Neural cell (in vitro differentiated cells): Measurements from ENCODE around the gene DTX1. TPM values are rescaled to one million over a fixed set of nuclear protein-coding genes. Genes with fewer than 3 reads are reported as not detected.

Experiments used
- H2AFZ ChIP-seq: fragments of 200-600, 300-800 bp; sonication (generic), shearing (Covaris generic); 2 replicates; pipeline ENCODE4 v1.6.0; 2014; ENCODE audit warnings: low read depth, mild to moderate bottlenecking, antibody characterized with exemption, low read length, moderate library complexity
- H3F3A ChIP-seq: fragments of 200-600 bp; shearing (Covaris generic); 2 replicates; pipeline ENCODE4 v1.6.1; 2016; ENCODE audit warnings: mild to moderate bottlenecking, moderate library complexity, mixed read lengths, antibody characterized with exemption, low read length; ENCODE audit not compliant: insufficient read depth, poor library complexity, severe bottlenecking
- H3K27ac ChIP-seq: fragments of 200-600, 300-800 bp; sonication (generic), shearing (Covaris generic); 2 replicates; pipeline ENCODE4 v1.5.1; 2014; ENCODE audit warnings: mild to moderate bottlenecking, low read length, moderate library complexity
- H3K27me3 ChIP-seq: fragments of 300-800, 200-600 bp; sonication (generic), shearing (Covaris generic); 2 replicates; pipeline ENCODE4 v1.6.0; 2014; ENCODE audit warnings: mild to moderate bottlenecking, low read depth, low read length, moderate library complexity; ENCODE audit not compliant: insufficient read depth
- H3K36me3 ChIP-seq: fragments of 300-800, 200-600 bp; sonication (generic), shearing (Covaris generic); 2 replicates; pipeline ENCODE4 v1.5.1; 2014; ENCODE audit warnings: mild to moderate bottlenecking, antibody characterized with exemption, low read length, moderate library complexity; ENCODE audit not compliant: insufficient read depth
- H3K4me2 ChIP-seq: fragments of 300-800, 200-600 bp; sonication (generic), shearing (Covaris generic); 2 replicates; pipeline ENCODE4 v1.6.0; 2014; ENCODE audit warnings: mild to moderate bottlenecking, low read length
- H3K4me3 ChIP-seq: fragments of 300-800, 200-600 bp; sonication (generic), shearing (Covaris generic); 2 replicates; pipeline ENCODE4 v1.5.1; 2014; ENCODE audit warnings: mild to moderate bottlenecking, low read length, moderate library complexity
- H3K79me2 ChIP-seq: fragments of 200-600 bp; shearing (Covaris generic); replicated peaks from 2 replicates; pipeline ENCODE4 v1.6.0; 2014; ENCODE audit warnings: mild to moderate bottlenecking, low read length, moderate library complexity; ENCODE audit not compliant: insufficient read depth
- H3K9ac ChIP-seq: fragments of 300-800, 200-600 bp; sonication (generic), shearing (Covaris generic); 2 replicates; pipeline ENCODE4 v1.6.1; 2016; ENCODE audit warnings: mild to moderate bottlenecking, low read length, mixed read lengths
- H3K9me2 ChIP-seq: fragments of 200-600 bp; shearing (Covaris generic); 2 replicates; pipeline ENCODE4 v1.6.1; 2016; ENCODE audit warnings: mild to moderate bottlenecking, low read length, mixed read lengths; ENCODE audit not compliant: insufficient read depth
- H3K9me3 ChIP-seq: fragments of 200-600, 300-800 bp; sonication (generic), shearing (Covaris generic); 2 replicates; pipeline ENCODE4 v1.6.1; 2016; ENCODE audit warnings: mild to moderate bottlenecking, mixed run types, low read length, moderate library complexity, mixed read lengths
- H4K20me1 ChIP-seq: fragments of 200-600 bp; shearing (Covaris generic); 2 replicates; pipeline ENCODE4 v1.6.1; 2016; ENCODE audit warnings: mild to moderate bottlenecking, mixed run types; ENCODE audit not compliant: insufficient read depth
- EP300 ChIP-seq: fragments of 450-650 bp; conservative IDR thresholded peaks from 2 replicates; pipeline ENCODE4 v1.6.1; 2014; ENCODE audit warnings: antibody characterized with exemption, mild to moderate bottlenecking, moderate library complexity; ENCODE audit not compliant: poor library complexity, severe bottlenecking
- EZH2 ChIP-seq: fragments of 200-600, 300-800 bp; shearing (Covaris generic), sonication (generic); IDR thresholded peaks from 2 replicates; pipeline ENCODE4 v1.6.1; 2014; ENCODE audit warnings: antibody characterized with exemption, low read length, borderline replicate concordance, mild to moderate bottlenecking; ENCODE audit not compliant: insufficient read depth, poor library complexity, severe bottlenecking
- MXI1 ChIP-seq: fragments of 450-650 bp; conservative IDR thresholded peaks from 2 replicates; pipeline ENCODE4 v1.6.1; 2014; ENCODE audit warnings: antibody characterized with exemption, mild to moderate bottlenecking; ENCODE audit not compliant: poor library complexity, severe bottlenecking
- POLR2AphosphoS5 ChIP-seq: IDR thresholded peaks from 2 replicates; pipeline ENCODE4 v1.6.1; 2012
- RAD21 ChIP-seq: fragments of 450-650 bp; conservative IDR thresholded peaks from 2 replicates; pipeline ENCODE4 v1.6.1; 2014; ENCODE audit warnings: antibody characterized with exemption, mild to moderate bottlenecking, moderate library complexity
- SMC3 ChIP-seq: fragments of 450-650 bp; conservative IDR thresholded peaks from 2 replicates; pipeline ENCODE4 v1.6.1; 2014; ENCODE audit warnings: antibody characterized with exemption, mild to moderate bottlenecking, moderate library complexity; ENCODE audit not compliant: poor library complexity
- TAF1 ChIP-seq: IDR thresholded peaks from 2 replicates; pipeline ENCODE4 v1.6.1; 2012; ENCODE audit warnings: low read depth
- polyA plus RNA-seq: library from polyadenylated mRNA; depleted of rRNA; stranded (reverse); fragments of >200 nt; gene quantifications from 2 replicates; pipeline ENCODE4 v1.2.3, GENCODE V29; 2014
- TF ChIP-seq, protein P1 (sequence below): fragments of 450-650 bp; IDR thresholded peaks from 2 replicates; pipeline ENCODE4 v1.5.1; 2014; ENCODE audit warnings: antibody characterized with exemption, mild to moderate bottlenecking, moderate library complexity; ENCODE audit not compliant: poor library complexity, severe bottlenecking
- TF ChIP-seq, protein P2 (sequence below): IDR thresholded peaks from 2 replicates; pipeline ENCODE4 v1.6.1; 2012; ENCODE audit warnings: borderline replicate concordance

The DTX1 gene
- polyA plus RNA-seq, 1 donor from 2014 or later, result 30.7 TPM

DNA sequence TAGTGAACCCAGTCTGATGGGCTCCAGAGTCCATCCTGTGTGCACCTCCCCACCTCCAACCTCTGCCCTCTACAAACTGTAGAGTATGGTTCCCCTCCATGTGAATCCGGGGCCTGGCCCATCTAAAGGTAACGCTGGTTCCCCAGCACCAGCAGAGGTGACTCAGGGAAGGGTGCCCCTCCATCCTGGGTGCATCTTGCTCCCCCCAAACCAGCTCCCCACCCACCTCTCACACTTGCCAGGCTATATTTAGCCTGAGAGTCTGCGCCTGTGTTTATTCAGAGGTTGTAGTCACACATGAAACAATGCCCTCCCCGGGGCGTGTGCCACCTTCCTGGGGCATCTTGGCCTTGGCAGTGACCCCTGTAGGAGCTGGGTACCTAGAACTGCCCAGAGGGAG lies 52.8 kb downstream of the DTX1 start:
- Histone ChIP-seq H3F3A (no peaks in the 10 kb centered on the region), H4K20me1 (no peaks in the 10 kb centered on the region), H3K79me2 (no peaks in the 10 kb centered on the region), H3K27me3 (no peaks in the 10 kb centered on the region), H3K4me2 (no peak overlapping the region), H3K9ac (no peak overlapping the region), H3K36me3 (no peaks in the 10 kb centered on the region), H2AFZ (no peak overlapping the region), H3K27ac (no peak overlapping the region), H3K9me3 (no peaks in the 10 kb centered on the region), H3K9me2 (no peaks in the 10 kb centered on the region), H3K4me3 (no peak overlapping the region)
- TF ChIP-seq TAF1 (no peak), EP300 (no peak), SMC3 (no peak), POLR2AphosphoS5 (no peak), RAD21 (no peak), MXI1 (no peak), EZH2 (no peak)
- TF ChIP-seq, protein P1, sequence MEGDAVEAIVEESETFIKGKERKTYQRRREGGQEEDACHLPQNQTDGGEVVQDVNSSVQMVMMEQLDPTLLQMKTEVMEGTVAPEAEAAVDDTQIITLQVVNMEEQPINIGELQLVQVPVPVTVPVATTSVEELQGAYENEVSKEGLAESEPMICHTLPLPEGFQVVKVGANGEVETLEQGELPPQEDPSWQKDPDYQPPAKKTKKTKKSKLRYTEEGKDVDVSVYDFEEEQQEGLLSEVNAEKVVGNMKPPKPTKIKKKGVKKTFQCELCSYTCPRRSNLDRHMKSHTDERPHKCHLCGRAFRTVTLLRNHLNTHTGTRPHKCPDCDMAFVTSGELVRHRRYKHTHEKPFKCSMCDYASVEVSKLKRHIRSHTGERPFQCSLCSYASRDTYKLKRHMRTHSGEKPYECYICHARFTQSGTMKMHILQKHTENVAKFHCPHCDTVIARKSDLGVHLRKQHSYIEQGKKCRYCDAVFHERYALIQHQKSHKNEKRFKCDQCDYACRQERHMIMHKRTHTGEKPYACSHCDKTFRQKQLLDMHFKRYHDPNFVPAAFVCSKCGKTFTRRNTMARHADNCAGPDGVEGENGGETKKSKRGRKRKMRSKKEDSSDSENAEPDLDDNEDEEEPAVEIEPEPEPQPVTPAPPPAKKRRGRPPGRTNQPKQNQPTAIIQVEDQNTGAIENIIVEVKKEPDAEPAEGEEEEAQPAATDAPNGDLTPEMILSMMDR, result no peak
- TF ChIP-seq, protein P2, sequence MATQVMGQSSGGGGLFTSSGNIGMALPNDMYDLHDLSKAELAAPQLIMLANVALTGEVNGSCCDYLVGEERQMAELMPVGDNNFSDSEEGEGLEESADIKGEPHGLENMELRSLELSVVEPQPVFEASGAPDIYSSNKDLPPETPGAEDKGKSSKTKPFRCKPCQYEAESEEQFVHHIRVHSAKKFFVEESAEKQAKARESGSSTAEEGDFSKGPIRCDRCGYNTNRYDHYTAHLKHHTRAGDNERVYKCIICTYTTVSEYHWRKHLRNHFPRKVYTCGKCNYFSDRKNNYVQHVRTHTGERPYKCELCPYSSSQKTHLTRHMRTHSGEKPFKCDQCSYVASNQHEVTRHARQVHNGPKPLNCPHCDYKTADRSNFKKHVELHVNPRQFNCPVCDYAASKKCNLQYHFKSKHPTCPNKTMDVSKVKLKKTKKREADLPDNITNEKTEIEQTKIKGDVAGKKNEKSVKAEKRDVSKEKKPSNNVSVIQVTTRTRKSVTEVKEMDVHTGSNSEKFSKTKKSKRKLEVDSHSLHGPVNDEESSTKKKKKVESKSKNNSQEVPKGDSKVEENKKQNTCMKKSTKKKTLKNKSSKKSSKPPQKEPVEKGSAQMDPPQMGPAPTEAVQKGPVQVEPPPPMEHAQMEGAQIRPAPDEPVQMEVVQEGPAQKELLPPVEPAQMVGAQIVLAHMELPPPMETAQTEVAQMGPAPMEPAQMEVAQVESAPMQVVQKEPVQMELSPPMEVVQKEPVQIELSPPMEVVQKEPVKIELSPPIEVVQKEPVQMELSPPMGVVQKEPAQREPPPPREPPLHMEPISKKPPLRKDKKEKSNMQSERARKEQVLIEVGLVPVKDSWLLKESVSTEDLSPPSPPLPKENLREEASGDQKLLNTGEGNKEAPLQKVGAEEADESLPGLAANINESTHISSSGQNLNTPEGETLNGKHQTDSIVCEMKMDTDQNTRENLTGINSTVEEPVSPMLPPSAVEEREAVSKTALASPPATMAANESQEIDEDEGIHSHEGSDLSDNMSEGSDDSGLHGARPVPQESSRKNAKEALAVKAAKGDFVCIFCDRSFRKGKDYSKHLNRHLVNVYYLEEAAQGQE, result no peak

DNA sequence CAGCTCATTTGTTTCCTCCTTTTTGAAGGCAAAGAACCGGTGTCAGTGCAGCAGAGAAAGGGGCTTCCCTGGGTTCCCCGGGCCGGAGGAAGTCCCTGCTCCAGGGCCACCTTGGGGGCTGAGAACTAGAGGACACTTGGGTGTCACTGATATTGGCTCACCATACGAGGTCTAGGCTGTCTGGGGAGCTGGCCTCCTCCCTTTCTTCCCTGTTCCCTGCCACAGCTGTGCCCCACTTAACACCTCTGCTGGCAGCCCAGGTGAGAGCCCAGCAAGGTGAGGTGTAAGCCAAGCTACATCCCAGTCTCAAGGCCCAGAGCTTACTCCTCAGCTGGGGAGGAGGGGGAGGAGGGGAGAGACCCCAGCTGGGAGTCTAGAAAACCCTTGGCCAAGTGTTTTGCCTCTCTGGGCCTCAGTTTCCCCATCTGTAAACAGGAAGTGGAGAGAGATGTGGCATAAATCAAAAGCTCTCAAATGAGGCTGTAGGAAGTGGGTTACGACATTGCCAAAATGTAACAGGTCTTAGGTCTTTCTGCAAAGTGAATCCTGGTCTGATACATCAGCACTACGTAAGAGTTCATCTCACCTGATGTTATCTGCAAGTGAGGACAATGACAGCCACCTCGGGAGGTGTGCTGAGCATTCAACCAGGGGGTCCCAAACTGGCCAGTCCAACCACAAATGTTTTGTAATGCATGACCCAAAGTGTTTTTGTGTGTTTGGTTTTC lies 53.5 kb downstream of the DTX1 start:
- Histone ChIP-seq H3K9me2 (no peaks in the 10 kb centered on the region), H3K4me2 (no peak overlapping the region), H3K4me3 (no peak overlapping the region), H3K27ac (no peak overlapping the region), H3K27me3 (no peaks in the 10 kb centered on the region), H4K20me1 (no peaks in the 10 kb centered on the region), H3K36me3 (no peaks in the 10 kb centered on the region), H3K79me2 (no peaks in the 10 kb centered on the region), H3K9ac (no peak overlapping the region), H3K9me3 (no peaks in the 10 kb centered on the region), H2AFZ (no peak overlapping the region), H3F3A (no peaks in the 10 kb centered on the region)
- no peak for TF ChIP-seq TAF1
- no peak for TF ChIP-seq POLR2AphosphoS5
- no peak for TF ChIP-seq RAD21
